Femur (tissue), 1 donor: ENCODE data around the gene HTR3D.
"Not testable (repeated sequence)": the region's sequence is repeated elsewhere in the genome, so short reads cannot be mapped to it uniquely, and the experiment has no call there.

Source experiments
- DNase-seq: peaks from one replicate; pipeline ENCODE4 v3.0.0-alpha.2; 2017

The HTR3D gene

GRCh38 chr3:184071142-184071541 is 39.6 kb downstream of the HTR3D start:
- DNase-seq: not testable (repeated sequence)

- no peak for DNase-seq
Measured at GRCh38 chr3:184073621-184074020, 42.1 kb downstream of the HTR3D start.

GRCh38 chr3:184075901-184076300 is 44.4 kb downstream of the HTR3D start:
- DNase-seq: no peak

GRCh38 chr3:184077881-184078280 is 46.3 kb downstream of the HTR3D start:
- DNase-seq: no peak

GRCh38 chr3:184078851-184079250 is 47.3 kb downstream of the HTR3D start:
- no peak for DNase-seq

- DNase-seq: no peak
Measured at GRCh38 chr3:184081116-184081830, 49.7 kb downstream of the HTR3D start.

GRCh38 chr3:184082034-184082433 is 50.5 kb downstream of the HTR3D start:
- DNase-seq: no peak

- no peak for DNase-seq
Measured at GRCh38 chr3:184082465-184082864, 50.9 kb downstream of the HTR3D start.

- DNase-seq: no peak
Measured at GRCh38 chr3:184085389-184085852, 53.9 kb downstream of the HTR3D start.
